HG03280 (cell line): ENCODE data around the gene OTOP1.
"Not testable (repeated sequence)": the region's sequence is repeated elsewhere in the genome, so short reads cannot be mapped to it uniquely, and the experiment has no call there.

Experiments used
- ATAC-seq: cut with Tn5 transposase; IDR thresholded peaks from one replicate; pipeline ENCODE4 v1.9.1; 2021; ENCODE audit warnings: mild to moderate bottlenecking, moderate library complexity; ENCODE audit not compliant: unreplicated experiment

The OTOP1 gene

GRCh38 chr4:4226606-4227438, at the start of gene OTOP1:
TSS of gene OTOP1 (minus strand) at chr4:4226929. CDS start at chr4:4226864, 65 bp downstream.
- no peak for ATAC-seq

GRCh38 chr4:4274226-4274625, 47.5 kb upstream of the OTOP1 start:
- no peak for ATAC-seq

- no peak for ATAC-seq
Measured at GRCh38 chr4:4271912-4272311, 45.2 kb upstream of the OTOP1 start.

- ATAC-seq, result no peak
Measured at GRCh38 chr4:4270529-4270928, 43.8 kb upstream of the OTOP1 start.

GRCh38 chr4:4269856-4270255, 43.1 kb upstream of the OTOP1 start:
- ATAC-seq, result no peak

GRCh38 chr4:4269331-4269731, 42.6 kb upstream of the OTOP1 start:
- no peak for ATAC-seq

- ATAC-seq, result no peak
Measured at GRCh38 chr4:4268776-4269175, 42.0 kb upstream of the OTOP1 start.

- ATAC-seq, result no peak
Measured at GRCh38 chr4:4267981-4268380, 41.3 kb upstream of the OTOP1 start.

GRCh38 chr4:4260185-4260751, 33.5 kb upstream of the OTOP1 start:
- ATAC-seq, result peak; percentile 69

- ATAC-seq, result no peak
Measured at GRCh38 chr4:4259484-4260100, 32.9 kb upstream of the OTOP1 start.

- not testable (repeated sequence) for ATAC-seq
Measured at GRCh38 chr4:4257705-4258104, 31.0 kb upstream of the OTOP1 start.

- ATAC-seq, result no peak
Measured at GRCh38 chr4:4256799-4257198, 30.1 kb upstream of the OTOP1 start.

- no peak for ATAC-seq
Measured at GRCh38 chr4:4254666-4255065, 27.9 kb upstream of the OTOP1 start.

- no peak for ATAC-seq
Measured at GRCh38 chr4:4254199-4254598, 27.5 kb upstream of the OTOP1 start.

- no peak for ATAC-seq
Measured at GRCh38 chr4:4249866-4250265, 23.1 kb upstream of the OTOP1 start.

GRCh38 chr4:4249342-4249741, 22.6 kb upstream of the OTOP1 start:
- ATAC-seq, result not testable (repeated sequence)

GRCh38 chr4:4248885-4249203, 22.1 kb upstream of the OTOP1 start:
- no peak for ATAC-seq

GRCh38 chr4:4248029-4248884, 21.5 kb upstream of the OTOP1 start, which contains the start of gene TMEM128:
TSS of gene TMEM128 (minus strand) at chr4:4248223. CDS start at chr4:4248202, 21 bp downstream.
- peak; percentile 97 for ATAC-seq

- ATAC-seq, result peak; percentile 8
Measured at GRCh38 chr4:4247696-4248028, 20.9 kb upstream of the OTOP1 start.

GRCh38 chr4:4245172-4245571, 18.4 kb upstream of the OTOP1 start:
- ATAC-seq, result no peak

GRCh38 chr4:4239551-4239950, 12.8 kb upstream of the OTOP1 start:
- ATAC-seq, result not testable (repeated sequence)
